CD14-positive monocyte (primary cell): ENCODE results near the gene MRRF. TPM values are rescaled to one million over a fixed set of nuclear protein-coding genes. Genes with fewer than 3 reads are reported as not detected.

Source experiments
- DNase-seq, 3 donors: peaks; one replicate each; pipeline ENCODE4 v3.0.0-alpha.2; 2011 to 2022
- H2AFZ ChIP-seq: 2 replicates; pipeline ENCODE4 v1.6.0; 2012; ENCODE audit warnings: mild to moderate bottlenecking, low read depth, low read length, inconsistent platforms; ENCODE audit not compliant: insufficient read depth, poor library complexity, severe bottlenecking
- H3K27ac ChIP-seq, 2 donors: 1 replicate in 1 of 2; 2 replicates in 1 of 2; pipeline ENCODE4 v1.5.1; 2012 to 2013; ENCODE audit warnings: low read length in 2 of 2, control low read depth in 1 of 2, inconsistent platforms in 1 of 2, low read depth in 1 of 2, mild to moderate bottlenecking in 1 of 2
- H3K27me3 ChIP-seq, 2 donors: one replicate each; pipeline versions ENCODE4 v1.6.0 to v1.6.1; 2011 to 2013; ENCODE audit warnings: low read length in 2 of 2; ENCODE audit not compliant: control insufficient read depth in 2 of 2, insufficient read depth in 2 of 2
- H3K36me3 ChIP-seq, 2 donors: replicated peaks in 1 of 2; 1 replicate in 1 of 2; 2 replicates in 1 of 2; pipeline versions ENCODE4 v1.5.1 to v1.6.1; 2012 to 2013; ENCODE audit warnings: low read length in 2 of 2, control low read depth in 1 of 2, inconsistent platforms in 1 of 2, mild to moderate bottlenecking in 1 of 2; ENCODE audit not compliant: insufficient read depth in 2 of 2, control insufficient read depth in 1 of 2
- H3K4me1 ChIP-seq, 2 donors: 1 replicate in 1 of 2; 2 replicates in 1 of 2; pipeline versions ENCODE4 v1.5.1 to v1.6.1; 2012 to 2013; ENCODE audit warnings: low read length in 2 of 2, control low read depth in 1 of 2, inconsistent platforms in 1 of 2, mild to moderate bottlenecking in 1 of 2, moderate library complexity in 1 of 2; ENCODE audit not compliant: insufficient read depth in 2 of 2, control insufficient read depth in 1 of 2
- H3K4me2 ChIP-seq: replicated peaks from 2 replicates; pipeline ENCODE3; 2012; ENCODE audit warnings: low read length, moderate library complexity, mild to moderate bottlenecking; ENCODE audit not compliant: poor library complexity, severe bottlenecking; ENCODE audit errors: extremely low read depth
- H3K4me3 ChIP-seq, 3 experiments: fragments of 200-600 bp in 1 of 3; sonication (generic) in 1 of 3; replicated peaks in 1 of 3; 1 replicate in 2 of 3; 2 replicates in 1 of 3; pipeline ENCODE4 v1.5.1; 2011 to 2013; ENCODE audit warnings: low read length in 3 of 3, mild to moderate bottlenecking in 3 of 3, control low read depth in 2 of 3, low read depth in 2 of 3, inconsistent platforms in 1 of 3, moderate library complexity in 1 of 3
- H3K79me2 ChIP-seq: 2 replicates; pipeline ENCODE4 v1.6.0; 2012; ENCODE audit warnings: mild to moderate bottlenecking, control low read depth, inconsistent platforms, low read length, moderate library complexity; ENCODE audit not compliant: insufficient read depth
- H3K9ac ChIP-seq: 2 replicates; pipeline ENCODE4 v1.6.0; 2017; ENCODE audit warnings: low read length, mild to moderate bottlenecking; ENCODE audit not compliant: insufficient read depth, poor library complexity, severe bottlenecking
- H3K9me3 ChIP-seq, 2 donors: replicated peaks in 1 of 2; 1 replicate in 1 of 2; 2 replicates in 1 of 2; pipeline versions ENCODE4 v1.5.1 to v1.6.1; 2012 to 2013; ENCODE audit warnings: low read length in 2 of 2, control low read depth in 1 of 2; ENCODE audit not compliant: control insufficient read depth in 1 of 2, insufficient read depth in 1 of 2
- H4K20me1 ChIP-seq: 2 replicates; pipeline ENCODE4 v1.6.0; 2012; ENCODE audit warnings: mild to moderate bottlenecking, low read length, control low read depth, moderate library complexity; ENCODE audit not compliant: insufficient read depth
- H3K27ac Mint-ChIP-seq, 7 donors: one replicate each; pipeline ENCODE4 v1.8.0; 2020; ENCODE audit warnings: mild to moderate bottlenecking in 7 of 7, mixed read lengths in 7 of 7, moderate library complexity in 6 of 7, inconsistent platforms in 2 of 7
- H3K27me3 Mint-ChIP-seq, 3 donors: one replicate each; pipeline ENCODE4 v1.8.0; 2021 to 2022; ENCODE audit warnings: low read depth in 3 of 3, mild to moderate bottlenecking in 3 of 3, mixed read lengths in 3 of 3, moderate library complexity in 3 of 3, inconsistent platforms in 1 of 3
- H3K36me3 Mint-ChIP-seq, 2 donors: one replicate each; pipeline ENCODE4 v1.8.0; 2020; ENCODE audit warnings: mixed read lengths in 2 of 2, inconsistent platforms in 1 of 2, mild to moderate bottlenecking in 1 of 2
- H3K4me1 Mint-ChIP-seq: one replicate; pipeline ENCODE4 v1.8.0; 2020; ENCODE audit warnings: mild to moderate bottlenecking, mixed read lengths
- H3K4me3 Mint-ChIP-seq, 2 donors: one replicate each; pipeline ENCODE4 v1.8.0; 2020; ENCODE audit warnings: mild to moderate bottlenecking in 2 of 2, mixed read lengths in 2 of 2, moderate library complexity in 1 of 2
- H3K9me3 Mint-ChIP-seq, 7 donors: one replicate each; pipeline ENCODE4 v1.8.0; 2020 to 2022; ENCODE audit warnings: mixed read lengths in 7 of 7, mild to moderate bottlenecking in 6 of 7, moderate library complexity in 6 of 7, inconsistent platforms in 2 of 7
- CTCF ChIP-seq: fragments of 200-600 bp; IDR thresholded peaks from one replicate; pipeline ENCODE4 v1.8.0; 2022; ENCODE audit warnings: antibody characterized with exemption, mild to moderate bottlenecking
- WGBS: methylation state at CpG from one replicate; pipeline ENCODE4 v1.1.5; 2013; ENCODE audit warnings: missing lambda C conversion rate; ENCODE audit not compliant: insufficient coverage; 5-methylcytosine and 5-hydroxymethylcytosine counted together
- intact Hi-C, 2 donors: fragments of 100-400 bp; cut with micrococcal nuclease; formaldehyde crosslinking; loops; one replicate each; pipeline versions ENCODE4 v1.15.0 to v1.15.1; 2023
- polyA plus RNA-seq, 3 donors: library from polyadenylated mRNA; depleted of rRNA in 1 of 3; unstranded in 2 of 3; stranded (reverse) in 1 of 3; fragments of 300-500 nt in 2 of 3; fragments of >200 nt in 1 of 3; fragmentation: Illumina TruSeq in 2 of 3; gene quantifications; 1 replicate in 2 of 3; 2 replicates in 1 of 3; pipeline ENCODE4 v1.2.3, GENCODE V29; 2012 to 2021

Gene MRRF
- polyA plus RNA-seq, 3 donors = 16.0 to 34.4 (median 16.2) TPM

GRCh38 chr9:122226758-122227574, 37.7 kb upstream of the MRRF start:
- Histone ChIP-seq H3K36me3 (no peaks in the 10 kb centered on the region), H3K9me3 (peaks cover 0 to 13% of the 10 kb centered on the region in 2 donors), H3K27me3 (peaks cover 38 to 65% of the 10 kb centered on the region in 2 donors), H2AFZ (no peak overlapping the region), H4K20me1 (no peaks in the 10 kb centered on the region), H3K79me2 (no peaks in the 10 kb centered on the region), H3K27ac (no peak overlapping the region), H3K9ac (no peak overlapping the region), H3K4me2 (no peak overlapping the region), H3K4me1 (peaks cover 0 to 6% of the 10 kb centered on the region in 2 donors), H3K4me3 (no peak overlapping the region)
- Mint-ChIP-seq H3K4me3 (peak overlapping the region in 1 of 2 donors; percentile 76), H3K27me3 (peaks cover 35 to 54% (median 45%) of the 10 kb centered on the region in 3 donors), H3K4me1 (peaks cover 18% of the 10 kb centered on the region), H3K36me3 (no peaks in the 10 kb centered on the region), H3K9me3 (peaks cover 0 to 16% (median 7%) of the 10 kb centered on the region in 7 donors), H3K27ac (peak overlapping the region in 1 of 7 donors; percentile 76)
- no peak for TF ChIP-seq CTCF
- WGBS = 96% methylated on average over 53 of the region's 59 CpGs
- intact Hi-C loops = no loop called here
- DNase-seq = no peak

GRCh38 chr9:122227575-122227900, 37.1 kb upstream of the MRRF start:
- no peaks in the 10 kb centered on the region for H3K36me3 Mint-ChIP-seq
- peaks cover 18% of the 10 kb centered on the region for H3K4me1 Mint-ChIP-seq
- H3K27me3 Mint-ChIP-seq = peaks cover 32 to 48% (median 42%) of the 10 kb centered on the region in 3 donors
- H3K4me1 ChIP-seq = peaks cover 0 to 6% of the 10 kb centered on the region in 2 donors
- DNase-seq = no peak
- no peak overlapping the region for H2AFZ ChIP-seq
- H3K27me3 ChIP-seq = peaks cover 36 to 61% of the 10 kb centered on the region in 2 donors
- H3K9me3 Mint-ChIP-seq = peaks cover 0 to 16% (median 6%) of the 10 kb centered on the region in 7 donors
- no peak overlapping the region for H3K27ac Mint-ChIP-seq
- H3K27ac ChIP-seq = no peak overlapping the region
- H3K4me3 Mint-ChIP-seq = peak overlapping the region in 1 of 2 donors; percentile 67
- 80% methylated on average over 1 of the region's 10 CpGs for WGBS
- H4K20me1 ChIP-seq = no peaks in the 10 kb centered on the region
- H3K9ac ChIP-seq = no peak overlapping the region
- peaks cover 0 to 13% of the 10 kb centered on the region in 2 donors for H3K9me3 ChIP-seq
- no peak overlapping the region for H3K4me3 ChIP-seq
- no peaks in the 10 kb centered on the region for H3K79me2 ChIP-seq
- H3K4me2 ChIP-seq = no peak overlapping the region
- TF ChIP-seq CTCF = no peak
- no peaks in the 10 kb centered on the region for H3K36me3 ChIP-seq
- intact Hi-C loops = no loop called here
